Measurements from ENCODE around the gene TLR1. TPM values are rescaled to one million over a fixed set of nuclear protein-coding genes. Genes with fewer than 3 reads are reported as not detected.

TLR1 gene
- total RNA-seq, 1 experiment from 2014 or later: not detected

- Mint-ChIP-seq H3K36me3 (ENCODE audit: insufficient read depth in 1 of 3, low read depth in 3 of 3) (no peaks in the 10 kb centered on the region), H3K27me3 (ENCODE audit: low read depth) (peaks cover 4% of the 10 kb centered on the region; the same call in 1 of the 2 replicates), H3K4me1 (no peaks in the 10 kb centered on the region), H3K9me3 (peaks cover 0 to 4% of the 10 kb centered on the region in 2 experiments; a peak in 2 of 5 replicates), H3K4me3 (no peak overlapping the region), H3K27ac (no peak overlapping the region)
- no peaks in the 10 kb centered on the region for H3K79me2 ChIP-seq (ENCODE audit: insufficient read depth, low read length)
- H3K9ac ChIP-seq (ENCODE audit: extremely low read depth, insufficient read length, low read length): no peak overlapping the region
- no peak overlapping the region for H3K4ac ChIP-seq (ENCODE audit: low read depth, low read length)
- no peak overlapping the region for H3K27ac ChIP-seq (ENCODE audit: insufficient read length, low read depth, low read length)
- no peak overlapping the region for H4K5ac ChIP-seq (ENCODE audit: insufficient read length, low read depth, low read length)
- no peaks in the 10 kb centered on the region for H3K23me2 ChIP-seq (ENCODE audit: insufficient read length, low read depth, low read length, poor library complexity, severe bottlenecking)
- H3K27me3 ChIP-seq (ENCODE audit: insufficient read depth, low read length): no peaks in the 10 kb centered on the region
- H2AFZ ChIP-seq (ENCODE audit: low read length): no peak overlapping the region
- WGBS (ENCODE audit: extremely low coverage, insufficient read length, low lambda C conversion rate): no CpG with 5 or more reads among the region's 2 CpGs
- H2BK12ac ChIP-seq (ENCODE audit: insufficient read length, low read depth, low read length): no peak overlapping the region
- no peak overlapping the region for H2AK5ac ChIP-seq (ENCODE audit: insufficient read length, low read length)
- no peaks in the 10 kb centered on the region for H3K9me3 ChIP-seq (ENCODE audit: control insufficient read depth, low read depth, low read length)
- no peak overlapping the region for H3T11ph ChIP-seq (ENCODE audit: low read length)
- H3K23ac ChIP-seq (ENCODE audit: insufficient read length, low read depth, low read length): no peak overlapping the region
- no peak overlapping the region for H3K14ac ChIP-seq (ENCODE audit: insufficient read depth, low read length)
- H4K91ac ChIP-seq (ENCODE audit: insufficient read length, low read depth, low read length): no peak overlapping the region
- H2BK120ac ChIP-seq (ENCODE audit: low read depth, low read length, poor library complexity, severe bottlenecking): no peak overlapping the region
- H2BK20ac ChIP-seq (ENCODE audit: low read depth, low read length, poor library complexity, severe bottlenecking): no peak overlapping the region
- H4K8ac ChIP-seq (replicated peaks; ENCODE audit: insufficient read length, low read depth, low read length): no peak overlapping the region
- no peak for DNase-seq
- no peak for TF ChIP-seq CTCF (conservative IDR thresholded peaks at IDR 0.05)
- H4K20me1 ChIP-seq (ENCODE audit: control insufficient read depth, insufficient read depth, insufficient read length): no peaks in the 10 kb centered on the region
- no peak overlapping the region for H3K4me2 ChIP-seq (ENCODE audit: insufficient read depth, insufficient read length, low read length)
- H3K18ac ChIP-seq (ENCODE audit: insufficient read length, low read depth, low read length): no peak overlapping the region
- no peaks in the 10 kb centered on the region for H3K79me1 ChIP-seq (ENCODE audit: insufficient read depth, low read depth, low read length, poor library complexity, severe bottlenecking)
- H3K56ac ChIP-seq (ENCODE audit: insufficient read length, low read depth, low read length): no peak overlapping the region
- H3K4me1 ChIP-seq (ENCODE audit: insufficient read depth, low read length): no peaks in the 10 kb centered on the region
- H2BK15ac ChIP-seq (ENCODE audit: low read depth, low read length): no peak overlapping the region
- no peak overlapping the region for H2BK5ac ChIP-seq (ENCODE audit: insufficient read length, low read length)
Measured at GRCh38 chr4:38769441-38769840, 35.1 kb downstream of the TLR1 start.
